GM12878 (cell line): ENCODE data around the gene DMRTC2. TPM values are rescaled to one million over a fixed set of nuclear protein-coding genes. Genes with fewer than 3 reads are reported as not detected.
A peak's percentile ranks its signal among the peaks of the same experiment; 100 is the strongest.

Source experiments
- ATAC-seq: fragments of 200-7000 bp; cut with Tn5 transposase; 3 replicates; pipeline ENCODE4 v1.9.1; 2020; ENCODE audit warnings: mild to moderate bottlenecking, moderate library complexity
- BruUV-seq: library from RNA; stranded (reverse); fragments of 400-500 nt; replicated peaks from 2 replicates; lab custom pipeline; 2021; lab: Mats Ljungman, UMichigan
- CTCF ChIA-PET: fragments of 300-600 bp; sonication (Branson Sonifier 250); formaldehyde crosslinking; extraction: SDS; loops from one replicate; lab custom pipeline; 2021; ENCODE audit warnings: inconsistent platforms; lab: Yijun Ruan, JAX
- POLR2A ChIA-PET: fragments of 350-600 bp; formaldehyde crosslinking; extraction: SDS; loops from one replicate; lab custom pipeline; 2021; ENCODE audit warnings: inconsistent platforms; lab: Charles Lee
- RAD21 ChIA-PET: fragments of 300-600 bp; sonication (Branson Sonifier 250); formaldehyde crosslinking; loops from one replicate; lab custom pipeline; 2023; ENCODE audit warnings: antibody characterized with exemption; ENCODE audit not compliant: unreplicated experiment; lab: Charles Lee
- SMC1A ChIA-PET: fragments of 300-600 bp; sonication (Branson Sonifier 250); formaldehyde crosslinking; loops from one replicate; lab custom pipeline; 2023; ENCODE audit not compliant: unreplicated experiment, uncharacterized antibody; lab: Charles Lee
- DNase-seq: peaks from one replicate; pipeline ENCODE4 v3.0.0-alpha.2; 2011; ENCODE audit warnings: low read depth, low spot score
- FAIRE-seq: peaks from 3 replicates; lab custom pipeline; 2011; peaks lifted over from hg19 to GRCh38; lab: Jason Lieb, UNC
- H2AFZ ChIP-seq: 2 replicates; pipeline ENCODE4 v1.6.0; 2011; ENCODE audit warnings: low read depth, low read length, control low read depth; ENCODE audit not compliant: control insufficient read depth
- H3K27ac ChIP-seq: 2 replicates; pipeline ENCODE4 v1.5.1; 2011; ENCODE audit warnings: control low read depth; ENCODE audit not compliant: control insufficient read depth, insufficient read depth
- H3K27me3 ChIP-seq, 2 experiments: replicated peaks in 1 of 2; 2 replicates each; pipeline versions ENCODE4 v1.6.0 to v1.6.1; 2011; ENCODE audit warnings: low read length in 1 of 2; ENCODE audit not compliant: control insufficient read depth in 2 of 2, insufficient read depth in 2 of 2
- H3K36me3 ChIP-seq, 2 experiments: 2 replicates each; pipeline ENCODE4 v1.5.1; 2011; ENCODE audit warnings: low read length in 1 of 2; ENCODE audit not compliant: control insufficient read depth in 2 of 2, insufficient read depth in 2 of 2
- H3K4me1 ChIP-seq: 2 replicates; pipeline ENCODE4 v1.6.1; 2011; ENCODE audit warnings: mild to moderate bottlenecking, low read length, moderate library complexity, mixed read lengths; ENCODE audit not compliant: control insufficient read depth, insufficient read depth
- H3K4me2 ChIP-seq: 2 replicates; pipeline ENCODE4 v1.6.0; 2011; ENCODE audit warnings: control low read depth; ENCODE audit not compliant: control insufficient read depth, insufficient read depth
- H3K4me3 ChIP-seq: fragments of 200-600 bp; sonication (generic); 2 replicates; pipeline ENCODE4 v1.5.1; 2016
- H3K79me2 ChIP-seq: 2 replicates; pipeline ENCODE4 v1.6.0; 2011; ENCODE audit warnings: low read length; ENCODE audit not compliant: control insufficient read depth, insufficient read depth
- H3K9ac ChIP-seq: 2 replicates; pipeline ENCODE4 v1.8.0; 2011; ENCODE audit warnings: low read length, control low read depth, mixed read lengths; ENCODE audit not compliant: control insufficient read depth, insufficient read depth
- H3K9me3 ChIP-seq: replicated peaks from 3 replicates; pipeline ENCODE4 v1.5.1; 2011; ENCODE audit warnings: mild to moderate bottlenecking, low read length; ENCODE audit not compliant: control insufficient read depth, insufficient read depth
- H4K20me1 ChIP-seq: 2 replicates; pipeline ENCODE4 v1.6.0; 2011; ENCODE audit not compliant: control insufficient read depth, insufficient read depth
- CBX3 ChIP-seq: fragments of 200-600 bp; sonication (generic); IDR thresholded peaks from 2 replicates; pipeline ENCODE4 v1.6.1; 2016; ENCODE audit warnings: low read depth, borderline replicate concordance
- CEBPZ ChIP-seq: fragments of 150-350 bp; IDR thresholded peaks from 2 replicates; pipeline ENCODE4 v1.6.1; 2016; ENCODE audit warnings: low read depth, low read length
- ELK1 ChIP-seq: IDR thresholded peaks from 2 replicates; pipeline ENCODE4 v1.6.1; 2012; ENCODE audit warnings: low read depth, low read length, improper control_type of control experiment
- HDAC6 ChIP-seq: fragments of 200-600 bp; sonication (generic); IDR thresholded peaks from one replicate; pipeline ENCODE4 v1.8.0; 2017; ENCODE audit warnings: antibody characterized with exemption; ENCODE audit not compliant: unreplicated experiment
- SPI1 ChIP-seq: IDR thresholded peaks from 2 replicates; pipeline ENCODE4 v1.6.1; 2011; ENCODE audit warnings: low read depth, mild to moderate bottlenecking, low read length, moderate library complexity, borderline replicate concordance; ENCODE audit not compliant: insufficient read depth
- TCF3 ChIP-seq: IDR thresholded peaks from 2 replicates; pipeline ENCODE4 v1.6.1; 2012; ENCODE audit warnings: low read depth, mild to moderate bottlenecking, low read length, borderline replicate concordance; ENCODE audit not compliant: insufficient read depth
- YY1 ChIP-seq: IDR thresholded peaks from 2 replicates; pipeline ENCODE4 v1.6.1; 2011; ENCODE audit warnings: low read depth, mild to moderate bottlenecking, low read length
- ZNF384 ChIP-seq: IDR thresholded peaks from 2 replicates; pipeline ENCODE4 v1.6.1; 2012; ENCODE audit warnings: low read depth, mild to moderate bottlenecking, low read length, improper control_type of control experiment, borderline replicate concordance
- WGBS: methylation state at CpG from one replicate; pipeline ENCODE4 v1.1.6; 2016; ENCODE audit warnings: low lambda C conversion rate; ENCODE audit not compliant: insufficient replicate concordance, insufficient coverage; ENCODE audit errors: missing lambda C conversion rate; 5-methylcytosine and 5-hydroxymethylcytosine counted together
- in situ Hi-C: fragments of 300-500 bp; cut with MboI; formaldehyde crosslinking; loops from 9 replicates; pipeline ENCODE4 v1.14.3; 2018; ENCODE audit warnings: mixed read lengths
- intact Hi-C: fragments of 100-400 bp; cut with micrococcal nuclease; formaldehyde crosslinking; loops from one replicate; pipeline ENCODE4 v1.14.2; 2022; ENCODE audit not compliant: unreplicated experiment
- polyA plus RNA-seq, 11 experiments: library from polyadenylated mRNA; depleted of rRNA in 4 of 11; unstranded in 6 of 11; stranded (reverse) in 5 of 11; fragments of >200 nt; fragmentation: Nextera tagmentation in 4 of 11; fragmentation: Illumina TruSeq in 1 of 11; extraction: Ambion mirVana in 4 of 11; extraction: Trizol in 1 of 11; gene quantifications; 1 replicate in 1 of 11; 2 replicates in 10 of 11; pipeline versions ENCODE4 v1.2.1 to v1.2.3, GENCODE V29; 2011 to 2016; ENCODE audit warnings: inconsistent platforms in 2 of 11, missing spikeins in 2 of 11, low read depth in 1 of 11
- total RNA-seq, 4 experiments: library from RNA; depleted of rRNA in 3 of 4; stranded (reverse); fragments of >200 nt in 3 of 4; fragmentation: Illumina TruSeq in 1 of 4; extraction: Trizol in 1 of 4; gene quantifications; 2 replicates each; pipeline versions ENCODE4 v1.2.1 to v1.2.3, GENCODE V29; 2013 to 2021
- TF ChIP-seq, protein P1 (sequence below): fragments of 450-650 bp; IDR thresholded peaks from 2 replicates; pipeline ENCODE4 v1.6.1; 2017; ENCODE audit warnings: mild to moderate bottlenecking

Gene DMRTC2
- total and polyA plus RNA-seq, 10 of the 15 experiments (the other 5 are each of a cell fraction or from before 2014, with no cell fraction given) = not detected

GRCh38 chr19:41801792-41802211, 43.0 kb upstream of the DMRTC2 start:
- no peak for DNase-seq
- Histone ChIP-seq H3K27me3 (no peaks in the 10 kb centered on the region), H3K9ac (no peak overlapping the region), H3K4me1 (no peaks in the 10 kb centered on the region; the same call in 1 of the 2 replicates), H3K36me3 (no peaks in the 10 kb centered on the region), H2AFZ (no peak overlapping the region), H3K4me2 (no peak overlapping the region), H4K20me1 (no peaks in the 10 kb centered on the region), H3K27ac (no peak overlapping the region), H3K9me3 (no peaks in the 10 kb centered on the region), H3K4me3 (no peak overlapping the region), H3K79me2 (no peaks in the 10 kb centered on the region)
- 0% methylated on average over 2 of the region's 2 CpGs for WGBS
- RAD21 ChIA-PET = interaction anchor here (1.6 kb wide), 1 partner anchor 9 kb away, joined by 4 read pairs; no protein-coding TSS in a partner anchor
- SMC1A ChIA-PET = no interaction called here
- in situ Hi-C loops (no loop called here), intact Hi-C loops (no loop called here)
- no TSS peak for BruUV-seq
- POLR2A ChIA-PET = no interaction called here
- TF ChIP-seq SPI1 (peak; percentile 12; the same call in 1 of the 2 replicates), YY1 (0 out of 2 replicates have a peak, but pooled peaks have one; percentile 21)
- TF ChIP-seq, protein P1, sequence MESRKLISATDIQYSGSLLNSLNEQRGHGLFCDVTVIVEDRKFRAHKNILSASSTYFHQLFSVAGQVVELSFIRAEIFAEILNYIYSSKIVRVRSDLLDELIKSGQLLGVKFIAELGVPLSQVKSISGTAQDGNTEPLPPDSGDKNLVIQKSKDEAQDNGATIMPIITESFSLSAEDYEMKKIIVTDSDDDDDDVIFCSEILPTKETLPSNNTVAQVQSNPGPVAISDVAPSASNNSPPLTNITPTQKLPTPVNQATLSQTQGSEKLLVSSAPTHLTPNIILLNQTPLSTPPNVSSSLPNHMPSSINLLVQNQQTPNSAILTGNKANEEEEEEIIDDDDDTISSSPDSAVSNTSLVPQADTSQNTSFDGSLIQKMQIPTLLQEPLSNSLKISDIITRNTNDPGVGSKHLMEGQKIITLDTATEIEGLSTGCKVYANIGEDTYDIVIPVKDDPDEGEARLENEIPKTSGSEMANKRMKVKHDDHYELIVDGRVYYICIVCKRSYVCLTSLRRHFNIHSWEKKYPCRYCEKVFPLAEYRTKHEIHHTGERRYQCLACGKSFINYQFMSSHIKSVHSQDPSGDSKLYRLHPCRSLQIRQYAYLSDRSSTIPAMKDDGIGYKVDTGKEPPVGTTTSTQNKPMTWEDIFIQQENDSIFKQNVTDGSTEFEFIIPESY = no peak
- CTCF ChIA-PET = interaction anchor here (0.6 to 1.9 kb wide), 3 partner anchors 9 to 49 kb away, joined by 3 to 9 read pairs (median 4); no protein-coding TSS in a partner anchor
- no peak for ATAC-seq
- FAIRE-seq = no peak

GRCh38 chr19:41802770-41803169, 42.1 kb upstream of the DMRTC2 start:
- FAIRE-seq = no peak
- 14% methylated on average over 2 of the region's 2 CpGs for WGBS
- intact Hi-C loops (no loop called here), in situ Hi-C loops (no loop called here)
- BruUV-seq = no TSS peak
- ChIA-PET RAD21 (interaction anchor here (1.6 kb wide), 1 partner anchor 10 kb away, joined by 4 read pairs; no protein-coding TSS in a partner anchor), SMC1A (interaction anchor here (1.0 to 1.3 kb wide), 2 partner anchors 24 to 50 kb away, joined by 3 read pairs; no protein-coding TSS in a partner anchor), CTCF (interaction anchor here (1.1 to 1.9 kb wide), 2 partner anchors 10 to 18 kb away, joined by 4 to 9 read pairs; no protein-coding TSS in a partner anchor), POLR2A (no interaction called here)
- Histone ChIP-seq H3K4me1 (no peaks in the 10 kb centered on the region; the same call in 1 of the 2 replicates), H3K4me3 (no peak overlapping the region), H2AFZ (no peak overlapping the region), H3K79me2 (no peaks in the 10 kb centered on the region), H3K36me3 (no peaks in the 10 kb centered on the region), H3K4me2 (no peak overlapping the region), H3K9ac (no peak overlapping the region), H3K27me3 (no peaks in the 10 kb centered on the region), H4K20me1 (no peaks in the 10 kb centered on the region; the same call in 1 of the 2 replicates), H3K9me3 (no peaks in the 10 kb centered on the region), H3K27ac (no peak overlapping the region)
- ATAC-seq = no peak
- no peak for DNase-seq
- TF ChIP-seq HDAC6 (no peak), CBX3 (no peak), ELK1 (no peak), TCF3 (no peak), CEBPZ (no peak), ZNF384 (no peak)
